ENCODE measurements around the gene RAB7B. TPM values are rescaled to one million over a fixed set of nuclear protein-coding genes. Genes with fewer than 3 reads are reported as not detected.

Gene RAB7B
- total RNA-seq, 4 donors from 2014 or later = 0.26 to 22.5 (median 8.0) TPM

- H3K36me3 ChIP-seq = no peaks in the 10 kb centered on the region
- H3K27me3 ChIP-seq = no peaks in the 10 kb centered on the region
- H3K27ac ChIP-seq = no peak overlapping the region
- no peaks in the 10 kb centered on the region for H3K9me3 ChIP-seq
- intact Hi-C loops (cut with DNase I; ENCODE audit: low total_unique reads) = no loop called here
- H3K4me3 ChIP-seq = no peak overlapping the region
- DNase-seq = no peak
- TF ChIP-seq CTCF (IDR thresholded peaks at IDR 0.05) = no peak
- TF ChIP-seq POLR2A (IDR thresholded peaks at IDR 0.05) = no peak
- H3K4me1 ChIP-seq = no peaks in the 10 kb centered on the region
These were observed 70.4 kb downstream of the RAB7B start for GRCh38 chr1:205932776-205933175.

GRCh38 chr1:205930799-205931281 is 72.4 kb downstream of the RAB7B start:
- DNase-seq = no peak
- intact Hi-C loops (cut with DNase I; ENCODE audit: low total_unique reads) = no loop called here
- no peak for TF ChIP-seq POLR2A (IDR thresholded peaks at IDR 0.05)
- TF ChIP-seq CTCF (IDR thresholded peaks at IDR 0.05) = no peak

GRCh38 chr1:205930195-205930577 is 73.0 kb downstream of the RAB7B start:
- Histone ChIP-seq H3K36me3 (no peaks in the 10 kb centered on the region), H3K27me3 (no peaks in the 10 kb centered on the region), H3K4me3 (no peak overlapping the region), H3K9me3 (no peaks in the 10 kb centered on the region), H3K4me1 (no peaks in the 10 kb centered on the region), H3K27ac (no peak overlapping the region)
- no peak for DNase-seq
- no peak for TF ChIP-seq CTCF (IDR thresholded peaks at IDR 0.05)
- no peak for TF ChIP-seq POLR2A (IDR thresholded peaks at IDR 0.05)
- intact Hi-C loops (cut with DNase I; ENCODE audit: low total_unique reads) = no loop called here

More at GRCh38 chr1:205930799-205931281, 72.4 kb downstream of the RAB7B start:
- H3K4me1 ChIP-seq = no peaks in the 10 kb centered on the region
- H3K27me3 ChIP-seq = no peaks in the 10 kb centered on the region
- H3K9me3 ChIP-seq = no peaks in the 10 kb centered on the region
- no peaks in the 10 kb centered on the region for H3K36me3 ChIP-seq
- no peak overlapping the region for H3K27ac ChIP-seq
- no peak overlapping the region for H3K4me3 ChIP-seq

GRCh38 chr1:205929496-205930194 is 73.5 kb downstream of the RAB7B start:
- Histone ChIP-seq H3K27me3 (no peaks in the 10 kb centered on the region), H3K4me1 (no peaks in the 10 kb centered on the region), H3K4me3 (no peak overlapping the region), H3K27ac (no peak overlapping the region), H3K9me3 (no peaks in the 10 kb centered on the region), H3K36me3 (no peaks in the 10 kb centered on the region)
- DNase-seq = no peak
- TF ChIP-seq POLR2A (IDR thresholded peaks at IDR 0.05) (no peak), CTCF (IDR thresholded peaks at IDR 0.05) (no peak)
- intact Hi-C loops (cut with DNase I; ENCODE audit: low total_unique reads) = no loop called here

- H3K36me3 ChIP-seq = no peaks in the 10 kb centered on the region
- TF ChIP-seq POLR2A (IDR thresholded peaks at IDR 0.05) = no peak
- TF ChIP-seq CTCF (IDR thresholded peaks at IDR 0.05) = no peak
- H3K4me3 ChIP-seq = no peak overlapping the region
- H3K27me3 ChIP-seq = no peaks in the 10 kb centered on the region
- H3K27ac ChIP-seq = no peak overlapping the region
- no peaks in the 10 kb centered on the region for H3K9me3 ChIP-seq
- H3K4me1 ChIP-seq = no peaks in the 10 kb centered on the region
- intact Hi-C loops (cut with DNase I; ENCODE audit: low total_unique reads) = no loop called here
- DNase-seq = no peak
These were observed 74.9 kb downstream of the RAB7B start for GRCh38 chr1:205928317-205928716.

All from uterus (tissue), 4 donors.